GM18519 (cell line): ENCODE measurements around the gene WWC2.
"Not testable (repeated sequence)": the region's sequence is repeated elsewhere in the genome, so short reads cannot be mapped to it uniquely, and the experiment has no call there.

Experiments used
- ATAC-seq: cut with Tn5 transposase; IDR thresholded peaks from one replicate; pipeline ENCODE4 v1.9.1; 2021; ENCODE audit warnings: mild to moderate bottlenecking, moderate library complexity; ENCODE audit not compliant: unreplicated experiment, low FRiP score

Gene WWC2

GRCh38 chr4:183099537-183100297 lies 660 bp downstream of the WWC2 start:
- no peak for ATAC-seq

GRCh38 chr4:183100298-183100599 lies 1.2 kb downstream of the WWC2 start:
- ATAC-seq: no peak

- no peak for ATAC-seq
Observed at GRCh38 chr4:183100827-183101226, 1.8 kb downstream of the WWC2 start.

GRCh38 chr4:183101956-183102480 lies 3.0 kb downstream of the WWC2 start:
- ATAC-seq: no peak

GRCh38 chr4:183105092-183105491 lies 6.0 kb downstream of the WWC2 start:
- ATAC-seq: no peak

- no peak for ATAC-seq
Observed at GRCh38 chr4:183106839-183107238, 7.8 kb downstream of the WWC2 start.

GRCh38 chr4:183107891-183108459 lies 8.9 kb downstream of the WWC2 start:
- no peak for ATAC-seq

- no peak for ATAC-seq
Observed at GRCh38 chr4:183110244-183110643, 11.2 kb downstream of the WWC2 start.

GRCh38 chr4:183111452-183111885 lies 12.4 kb downstream of the WWC2 start:
- ATAC-seq: no peak

GRCh38 chr4:183118141-183118540 lies 19.1 kb downstream of the WWC2 start:
- no peak for ATAC-seq

GRCh38 chr4:183118585-183118984 lies 19.5 kb downstream of the WWC2 start:
- no peak for ATAC-seq

- not testable (repeated sequence) for ATAC-seq
Observed at GRCh38 chr4:183121660-183122059, 22.6 kb downstream of the WWC2 start.

- ATAC-seq: no peak
Observed at GRCh38 chr4:183124228-183124627, 25.2 kb downstream of the WWC2 start.

GRCh38 chr4:183124865-183125264 lies 25.8 kb downstream of the WWC2 start:
- ATAC-seq: no peak

- no peak for ATAC-seq
Observed at GRCh38 chr4:183129125-183129524, 30.1 kb downstream of the WWC2 start.

GRCh38 chr4:183129675-183130074 lies 30.6 kb downstream of the WWC2 start:
- no peak for ATAC-seq

GRCh38 chr4:183130328-183131155 lies 31.5 kb downstream of the WWC2 start:
- ATAC-seq: no peak

- no peak for ATAC-seq
Observed at GRCh38 chr4:183132081-183132480, 33.0 kb downstream of the WWC2 start.

GRCh38 chr4:183132865-183133264 lies 33.8 kb downstream of the WWC2 start:
- no peak for ATAC-seq

- no peak for ATAC-seq
Observed at GRCh38 chr4:183136855-183137254, 37.8 kb downstream of the WWC2 start.

GRCh38 chr4:183139058-183139750 lies 40.1 kb downstream of the WWC2 start:
- ATAC-seq: no peak
